Activated CD4-positive, alpha-beta T cell treated with anti-CD3 and anti-CD28 coated beads, Interleukin-2, amount 10 ng/mL, durations not matched to agents 7 days and 5 days (primary cell): ENCODE measurements around the gene SMPDL3B. TPM values are rescaled to one million over a fixed set of nuclear protein-coding genes. Genes with fewer than 3 reads are reported as not detected.

Experiments
- total RNA-seq, 2 experiments: library from RNA; stranded (reverse); gene quantifications; one replicate each; pipeline ENCODE4 v1.2.3, GENCODE V29; 2021

The SMPDL3B gene
- total RNA-seq, 2 experiments from 2014 or later, result 0.20 to 0.21 TPM

Other genes starting within 250 kb of the SMPDL3B start
- gene FAM76A, start 209.0 kb upstream of the SMPDL3B start, total RNA-seq, result 10 to 100 TPM; 16.8 to 18.9 TPM
- 10 to 100 TPM; 25.4 to 28.7 TPM for gene STX12, start 161.8 kb upstream of the SMPDL3B start, total RNA-seq
- gene PPP1R8, start 104.2 kb upstream of the SMPDL3B start, total RNA-seq, result 10 to 100 TPM; 55.8 to 57.5 TPM
- gene THEMIS2, start 62.5 kb upstream of the SMPDL3B start, total RNA-seq, result 10 to 100 TPM; 24.3 to 31.1 TPM
- gene RPA2, start 20.4 kb upstream of the SMPDL3B start, total RNA-seq, result 10 to 100 TPM; 62.7 to 63.8 TPM
- gene XKR8, start 25.0 kb downstream of the SMPDL3B start, total RNA-seq, result 1 to 10 TPM; 7.6 to 7.8 TPM
- gene EYA3, start 153.6 kb downstream of the SMPDL3B start, total RNA-seq, result 10 to 100 TPM; 27.8 to 30.7 TPM
- gene PTAFR, start 241.7 kb downstream of the SMPDL3B start, total RNA-seq, result under 1 TPM; 0.20 to 0.56 TPM